OCI-LY3 (cell line): Measurements from ENCODE around the gene HDGFL2.

Source experiments
- H2AFZ ChIP-seq: fragments of 200-600, 300-600 bp; shearing (Covaris generic); 2 replicates; pipeline ENCODE4 v1.6.0; 2014; ENCODE audit warnings: antibody characterized with exemption, low read depth, low read length
- H3K27ac ChIP-seq: fragments of 200-600, 300-600 bp; sonication (generic); 2 replicates; pipeline ENCODE4 v1.5.1; 2014; ENCODE audit warnings: mild to moderate bottlenecking, low read length, moderate library complexity, mixed read lengths
- H3K27me3 ChIP-seq: fragments of 200-600, 300-600 bp; sonication (generic); 2 replicates; pipeline ENCODE4 v1.6.1; 2014; ENCODE audit warnings: low read depth, low read length, mixed read lengths
- H3K36me3 ChIP-seq: fragments of 200-600, 300-600 bp; sonication (generic); replicated peaks from 2 replicates; pipeline ENCODE3; 2014; ENCODE audit warnings: low read depth, low read length, mixed read lengths
- H3K4me1 ChIP-seq: fragments of 300-600, 200-600 bp; sonication (generic); 2 replicates; pipeline ENCODE4 v1.6.1; 2014; ENCODE audit warnings: low read length, mixed read lengths
- H3K4me2 ChIP-seq: fragments of 200-600, 300-600 bp; sonication (generic); 2 replicates; pipeline ENCODE4 v1.6.1; 2014; ENCODE audit warnings: low read length, mixed read lengths
- H3K4me3 ChIP-seq: fragments of 300-600, 200-600 bp; sonication (generic); 2 replicates; pipeline ENCODE4 v1.5.1; 2014; ENCODE audit warnings: antibody characterized with exemption, mild to moderate bottlenecking, low read length, moderate library complexity
- H3K79me2 ChIP-seq: fragments of 300-600, 200-600 bp; shearing (Covaris generic); 2 replicates; pipeline ENCODE4 v1.6.1; 2014; ENCODE audit warnings: mild to moderate bottlenecking, low read length, mixed read lengths
- H3K9ac ChIP-seq: fragments of 300-600, 200-600 bp; shearing (Covaris generic); 2 replicates; pipeline ENCODE4 v1.6.0; 2014; ENCODE audit warnings: mild to moderate bottlenecking, low read length, moderate library complexity
- H3K9me3 ChIP-seq: fragments of 200-600, 300-600 bp; shearing (Covaris generic); 2 replicates; pipeline ENCODE4 v1.6.1; 2014; ENCODE audit warnings: low read length, mixed read lengths; ENCODE audit not compliant: insufficient read depth
- H4K20me1 ChIP-seq: fragments of 200-600, 300-600 bp; sonication (generic); 2 replicates; pipeline ENCODE4 v1.6.1; 2016; ENCODE audit warnings: low read length, mixed read lengths; ENCODE audit not compliant: insufficient read depth
- CTCF ChIP-seq: fragments of 200-600, 300-600 bp; sonication (generic); IDR thresholded peaks from 2 replicates; pipeline ENCODE4 v1.5.1; 2014; ENCODE audit warnings: antibody characterized with exemption, low read length, low read depth
- EZH2phosphoT487 ChIP-seq: fragments of 200-600 bp; shearing (Covaris generic); IDR thresholded peaks from 2 replicates; pipeline ENCODE4 v1.6.1; 2018; ENCODE audit warnings: antibody characterized with exemption, mixed run types, low read depth

Gene HDGFL2

GRCh38 chr19:4511300-4512054 lies 39.4 kb downstream of the HDGFL2 start:
- Histone ChIP-seq H3K27ac (no peak overlapping the region), H3K4me2 (no peak overlapping the region), H3K9me3 (no peaks in the 10 kb centered on the region), H3K4me1 (peaks cover 9% of the 10 kb centered on the region), H3K4me3 (no peak overlapping the region), H3K9ac (no peak overlapping the region), H3K36me3 (peaks cover 2% of the 10 kb centered on the region), H3K79me2 (no peaks in the 10 kb centered on the region), H2AFZ (no peak overlapping the region), H4K20me1 (no peaks in the 10 kb centered on the region), H3K27me3 (no peaks in the 10 kb centered on the region)
- TF ChIP-seq CTCF: no peak
- no peak for TF ChIP-seq EZH2phosphoT487

- Histone ChIP-seq H4K20me1 (no peaks in the 10 kb centered on the region), H3K4me2 (no peak overlapping the region), H2AFZ (no peak overlapping the region), H3K27ac (no peak overlapping the region), H3K9ac (no peak overlapping the region), H3K36me3 (peaks cover 2% of the 10 kb centered on the region), H3K4me3 (no peak overlapping the region), H3K4me1 (peaks cover 15% of the 10 kb centered on the region), H3K27me3 (no peaks in the 10 kb centered on the region), H3K79me2 (no peaks in the 10 kb centered on the region), H3K9me3 (no peaks in the 10 kb centered on the region)
- TF ChIP-seq EZH2phosphoT487: no peak
- TF ChIP-seq CTCF: no peak
These were observed 40.0 kb downstream of the HDGFL2 start for GRCh38 chr19:4512070-4512469.

GRCh38 chr19:4513248-4513647 lies 41.2 kb downstream of the HDGFL2 start:
- peaks cover 19% of the 10 kb centered on the region for H3K4me1 ChIP-seq
- no peaks in the 10 kb centered on the region for H3K79me2 ChIP-seq
- no peak overlapping the region for H3K27ac ChIP-seq
- no peaks in the 10 kb centered on the region for H3K36me3 ChIP-seq
- H3K9ac ChIP-seq: no peak overlapping the region
- H3K9me3 ChIP-seq: no peaks in the 10 kb centered on the region
- no peak overlapping the region for H3K4me2 ChIP-seq
- no peak for TF ChIP-seq CTCF
- TF ChIP-seq EZH2phosphoT487: no peak
- no peaks in the 10 kb centered on the region for H3K27me3 ChIP-seq
- H3K4me3 ChIP-seq: no peak overlapping the region
- no peak overlapping the region for H2AFZ ChIP-seq
- no peaks in the 10 kb centered on the region for H4K20me1 ChIP-seq

- H3K4me1 ChIP-seq: peaks cover 19% of the 10 kb centered on the region
- no peak overlapping the region for H3K4me3 ChIP-seq
- no peak overlapping the region for H3K9ac ChIP-seq
- no peak overlapping the region for H2AFZ ChIP-seq
- H3K27me3 ChIP-seq: no peaks in the 10 kb centered on the region
- H3K27ac ChIP-seq: no peak overlapping the region
- H3K36me3 ChIP-seq: no peaks in the 10 kb centered on the region
- peak overlapping the region; percentile 56 for H3K4me2 ChIP-seq
- TF ChIP-seq EZH2phosphoT487: no peak
- no peak for TF ChIP-seq CTCF
- no peaks in the 10 kb centered on the region for H3K79me2 ChIP-seq
- H4K20me1 ChIP-seq: no peaks in the 10 kb centered on the region
- no peaks in the 10 kb centered on the region for H3K9me3 ChIP-seq
These were observed 43.6 kb downstream of the HDGFL2 start for GRCh38 chr19:4515732-4516131.
